MM.1S (cell line): ENCODE measurements around the gene CTRB1.

Experiments
- DNase-seq: peaks from one replicate; pipeline ENCODE4 v3.0.0-alpha.2; 2015
- H2AFZ ChIP-seq: fragments of 300-600 bp; sonication (generic); 2 replicates; pipeline ENCODE4 v1.6.0; 2016; ENCODE audit warnings: antibody characterized with exemption, low read length
- H3F3A ChIP-seq: fragments of 300-600 bp; sonication (generic); 2 replicates; pipeline ENCODE4 v1.6.1; 2016; ENCODE audit warnings: mild to moderate bottlenecking, antibody characterized with exemption, low read length, moderate library complexity, mixed read lengths; ENCODE audit not compliant: insufficient read depth
- H3K27ac ChIP-seq: fragments of 300-600 bp; sonication (generic); 2 replicates; pipeline ENCODE4 v1.5.1; 2016; ENCODE audit warnings: mild to moderate bottlenecking, low read length
- H3K27me3 ChIP-seq: fragments of 300-600 bp; sonication (generic); replicated peaks from 2 replicates; pipeline ENCODE4 v1.6.0; 2016; ENCODE audit warnings: low read length; ENCODE audit not compliant: insufficient read depth
- H3K36me3 ChIP-seq: fragments of 300-600 bp; sonication (generic); replicated peaks from 2 replicates; pipeline ENCODE4 v1.6.1; 2016; ENCODE audit warnings: mild to moderate bottlenecking, low read length, mixed read lengths; ENCODE audit not compliant: insufficient read depth
- H3K4me1 ChIP-seq: fragments of 300-600 bp; sonication (generic); 2 replicates; pipeline ENCODE4 v1.6.1; 2016; ENCODE audit warnings: low read length, mixed read lengths
- H3K4me2 ChIP-seq: fragments of 300-600 bp; sonication (generic); 2 replicates; pipeline ENCODE4 v1.6.0; 2016; ENCODE audit warnings: low read depth, low read length
- H3K4me3 ChIP-seq: fragments of 300-600 bp; sonication (generic); 2 replicates; pipeline ENCODE4 v1.5.1; 2016; ENCODE audit warnings: low read length, mixed read lengths
- H3K79me2 ChIP-seq: fragments of 300-600 bp; sonication (generic); 2 replicates; pipeline ENCODE4 v1.6.1; 2016; ENCODE audit warnings: mixed run types, low read length, mixed read lengths
- H3K9ac ChIP-seq: fragments of 300-600 bp; sonication (generic); 2 replicates; pipeline ENCODE4 v1.6.1; 2016; ENCODE audit warnings: low read length, mixed read lengths
- H3K9me2 ChIP-seq: fragments of 300-600 bp; sonication (generic); replicated peaks from 2 replicates; pipeline ENCODE4 v1.6.1; 2016; ENCODE audit warnings: mild to moderate bottlenecking, low read length, mixed read lengths; ENCODE audit not compliant: insufficient read depth
- H3K9me3 ChIP-seq: fragments of 300-600 bp; sonication (generic); replicated peaks from 2 replicates; pipeline ENCODE4 v1.6.1; 2016; ENCODE audit warnings: mild to moderate bottlenecking, low read length, mixed read lengths; ENCODE audit not compliant: insufficient read depth
- H4K20me1 ChIP-seq: fragments of 300-600 bp; sonication (generic); 2 replicates; pipeline ENCODE4 v1.6.1; 2016; ENCODE audit warnings: mild to moderate bottlenecking, low read length, moderate library complexity, mixed read lengths; ENCODE audit not compliant: insufficient read depth
- CTCF ChIP-seq: fragments of 300-600 bp; sonication (generic); IDR thresholded peaks from 2 replicates; pipeline ENCODE4 v1.5.1; 2016; ENCODE audit warnings: antibody characterized with exemption, low read length, mixed read lengths
- EZH2 ChIP-seq: fragments of 300-600 bp; sonication (generic); optimal IDR thresholded peaks from 2 replicates; pipeline ENCODE3; 2017; ENCODE audit warnings: low read depth, mild to moderate bottlenecking, antibody characterized with exemption, low read length, mixed read lengths
- EZH2phosphoT487 ChIP-seq: fragments of 300-600 bp; sonication (generic); IDR thresholded peaks from 2 replicates; pipeline ENCODE4 v1.6.1; 2018; ENCODE audit warnings: antibody characterized with exemption, low read length

Gene CTRB1

GRCh38 chr16:75175074-75175473 is 43.7 kb upstream of the CTRB1 start:
- H3K27ac ChIP-seq = no peak overlapping the region
- no peaks in the 10 kb centered on the region for H3K36me3 ChIP-seq
- no peak for TF ChIP-seq CTCF
- no peak for TF ChIP-seq EZH2phosphoT487
- TF ChIP-seq EZH2 = no peak
- no peak overlapping the region for H3K9ac ChIP-seq
- no peaks in the 10 kb centered on the region for H3K4me1 ChIP-seq
- no peak for DNase-seq
- no peak overlapping the region for H3K4me3 ChIP-seq
- H3K27me3 ChIP-seq = no peaks in the 10 kb centered on the region
- H3K9me3 ChIP-seq = no peaks in the 10 kb centered on the region
- no peaks in the 10 kb centered on the region for H3K79me2 ChIP-seq
- no peaks in the 10 kb centered on the region for H3K9me2 ChIP-seq
- no peak overlapping the region for H3K4me2 ChIP-seq
- H3F3A ChIP-seq = no peaks in the 10 kb centered on the region
- no peaks in the 10 kb centered on the region for H4K20me1 ChIP-seq
- no peak overlapping the region for H2AFZ ChIP-seq

GRCh38 chr16:75176926-75177325 is 41.9 kb upstream of the CTRB1 start:
- no peaks in the 10 kb centered on the region for H3K9me2 ChIP-seq
- no peak overlapping the region for H3K4me2 ChIP-seq
- H3K4me3 ChIP-seq = no peak overlapping the region
- H3F3A ChIP-seq = no peaks in the 10 kb centered on the region
- no peaks in the 10 kb centered on the region for H3K4me1 ChIP-seq
- H3K27ac ChIP-seq = no peak overlapping the region
- no peak overlapping the region for H3K9ac ChIP-seq
- H2AFZ ChIP-seq = no peak overlapping the region
- no peaks in the 10 kb centered on the region for H3K27me3 ChIP-seq
- no peaks in the 10 kb centered on the region for H4K20me1 ChIP-seq
- no peaks in the 10 kb centered on the region for H3K9me3 ChIP-seq
- H3K36me3 ChIP-seq = no peaks in the 10 kb centered on the region
- TF ChIP-seq EZH2 (no peak), CTCF (no peak), EZH2phosphoT487 (no peak)
- no peaks in the 10 kb centered on the region for H3K79me2 ChIP-seq
- DNase-seq = no peak

GRCh38 chr16:75179208-75179607 is 39.6 kb upstream of the CTRB1 start:
- H3K36me3 ChIP-seq = no peaks in the 10 kb centered on the region
- DNase-seq = no peak

More at GRCh38 chr16:75179208-75179607, 39.6 kb upstream of the CTRB1 start:
- no peak for TF ChIP-seq CTCF
- no peak for TF ChIP-seq EZH2phosphoT487
- TF ChIP-seq EZH2 = no peak
- Histone ChIP-seq H3K4me1 (no peaks in the 10 kb centered on the region), H3F3A (no peaks in the 10 kb centered on the region), H4K20me1 (no peaks in the 10 kb centered on the region), H3K9me3 (no peaks in the 10 kb centered on the region), H3K79me2 (no peaks in the 10 kb centered on the region), H3K4me2 (no peak overlapping the region), H3K4me3 (no peak overlapping the region), H3K27me3 (no peaks in the 10 kb centered on the region), H2AFZ (no peak overlapping the region), H3K9ac (no peak overlapping the region), H3K9me2 (no peaks in the 10 kb centered on the region), H3K27ac (no peak overlapping the region)
